ENCODE results near the gene IER5.

The IER5 gene

GRCh38 chr1:181133441-181133951 is 45.0 kb downstream of the IER5 start:
- DNase-seq (ENCODE audit: low read depth in 4 of 4, low spot score in 1 of 4) = no peak

GRCh38 chr1:181133969-181134418 is 45.5 kb downstream of the IER5 start:
- no peak for DNase-seq (ENCODE audit: low read depth in 4 of 4, low spot score in 1 of 4)

GRCh38 chr1:181134543-181135436 is 46.3 kb downstream of the IER5 start:
- no peak for DNase-seq (ENCODE audit: low read depth in 4 of 4, low spot score in 1 of 4)

- no peak for DNase-seq (ENCODE audit: low read depth in 4 of 4, low spot score in 1 of 4)
Measured at GRCh38 chr1:181135437-181135731, 46.9 kb downstream of the IER5 start.

- no peak for DNase-seq (ENCODE audit: low read depth in 4 of 4, low spot score in 1 of 4)
Measured at GRCh38 chr1:181135815-181136737, 47.6 kb downstream of the IER5 start.

- no peak for DNase-seq (ENCODE audit: low read depth in 4 of 4, low spot score in 1 of 4)
Measured at GRCh38 chr1:181136738-181137122, 48.2 kb downstream of the IER5 start.

- DNase-seq (ENCODE audit: low read depth in 4 of 4, low spot score in 1 of 4) = no peak
Measured at GRCh38 chr1:181137217-181137743, 48.8 kb downstream of the IER5 start.

- no peak for DNase-seq (ENCODE audit: low read depth in 4 of 4, low spot score in 1 of 4)
Measured at GRCh38 chr1:181139631-181140061, 51.1 kb downstream of the IER5 start.

GRCh38 chr1:181140398-181140797 is 51.9 kb downstream of the IER5 start:
- no peak for DNase-seq (ENCODE audit: low read depth in 4 of 4, low spot score in 1 of 4)

GRCh38 chr1:181140891-181141290 is 52.4 kb downstream of the IER5 start:
- DNase-seq (ENCODE audit: low read depth in 4 of 4, low spot score in 1 of 4) = no peak

- peak in 3 of 4 experiments; percentile 28 to 67 (median 52) for DNase-seq (ENCODE audit: low read depth in 4 of 4, low spot score in 1 of 4)
Measured at GRCh38 chr1:181141431-181141910, 53.0 kb downstream of the IER5 start.

All from stimulated activated CD4-positive, alpha-beta T cell treated with anti-CD3 and anti-CD28 coated beads, Interleukin-1b, Interleukin-23, amount 100 ng/mL, for 24 hours (primary cell).